PFSK-1 (cell line): Measurements from ENCODE around the gene DCUN1D3.

Experiments
- POLR2AphosphoS5 ChIP-seq: IDR thresholded peaks from 2 replicates; pipeline ENCODE4 v1.6.1; 2012; ENCODE audit warnings: low read depth, mild to moderate bottlenecking, control low read depth, low read length, moderate library complexity
- TAF1 ChIP-seq: IDR thresholded peaks from 2 replicates; pipeline ENCODE4 v1.6.1; 2012; ENCODE audit warnings: low read length, control low read depth, borderline replicate concordance; ENCODE audit not compliant: insufficient read depth

DNA sequence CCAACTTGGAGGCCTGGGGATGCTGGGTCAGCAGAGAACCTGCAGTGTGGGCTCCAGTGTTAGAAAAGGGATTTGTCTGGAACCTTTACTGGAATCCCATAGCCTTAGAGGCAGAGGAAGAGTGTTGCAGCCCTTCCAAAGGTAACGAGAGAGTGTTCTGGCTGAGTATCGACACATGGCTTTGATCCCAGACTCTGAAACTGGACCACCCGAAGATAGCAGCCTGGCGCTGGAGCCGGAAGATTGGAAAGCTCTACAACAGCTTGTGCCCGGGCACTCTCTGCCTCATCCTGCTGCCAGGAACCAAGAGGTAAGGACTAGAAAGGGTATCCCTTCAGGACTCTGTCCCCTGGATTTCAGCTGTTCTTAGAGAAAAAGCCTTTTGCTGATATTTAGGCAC lies 54.1 kb downstream of the DCUN1D3 start:
- no peak for TF ChIP-seq TAF1
- TF ChIP-seq POLR2AphosphoS5: no peak
